Right lobe of liver (tissue), 4 donors: ENCODE data around the gene CSTF3.

Experiments used
- POLR2A ChIP-seq: fragments of 450-650 bp; IDR thresholded peaks from one replicate; pipeline ENCODE4 v1.6.1; 2017; ENCODE audit warnings: antibody characterized with exemption, mild to moderate bottlenecking
- TF ChIP-seq, protein P1 (sequence below), 4 donors: fragments of 200-600 bp in 3 of 4; fragments of 450-650 bp in 1 of 4; IDR thresholded peaks; one replicate each; pipeline versions ENCODE4 v1.5.1 to v1.8.0; 2016 to 2022; ENCODE audit warnings: antibody characterized with exemption in 4 of 4, mild to moderate bottlenecking in 2 of 4
- donor health status: DM: no; HTN: no; CAD: no.
- donor health status: DM: no; HTN: no; CAD: no.
- donor health status: DM: no; HTN: yes; CAD: no.

DNA sequence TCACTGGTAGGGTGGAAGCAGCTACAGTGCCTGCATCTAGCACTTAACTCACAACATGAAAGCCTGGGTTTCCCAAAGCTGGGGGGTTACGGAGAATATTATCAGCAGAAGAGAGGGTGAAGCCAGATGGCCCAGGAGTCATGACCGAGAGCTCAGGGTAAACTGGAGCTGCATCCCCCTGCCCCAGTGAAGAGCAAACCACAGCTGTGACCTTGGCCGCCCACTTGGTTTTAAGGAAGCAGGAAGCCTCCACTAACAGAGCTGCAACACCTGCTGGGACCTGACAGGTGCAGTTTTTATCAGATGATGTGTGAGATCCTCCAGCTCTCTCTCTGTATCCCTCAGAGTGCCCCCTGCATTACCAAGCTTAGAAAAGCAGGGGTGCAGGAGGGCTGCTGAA, 101.0 kb downstream of the CSTF3 start:
- TF ChIP-seq, protein P1, sequence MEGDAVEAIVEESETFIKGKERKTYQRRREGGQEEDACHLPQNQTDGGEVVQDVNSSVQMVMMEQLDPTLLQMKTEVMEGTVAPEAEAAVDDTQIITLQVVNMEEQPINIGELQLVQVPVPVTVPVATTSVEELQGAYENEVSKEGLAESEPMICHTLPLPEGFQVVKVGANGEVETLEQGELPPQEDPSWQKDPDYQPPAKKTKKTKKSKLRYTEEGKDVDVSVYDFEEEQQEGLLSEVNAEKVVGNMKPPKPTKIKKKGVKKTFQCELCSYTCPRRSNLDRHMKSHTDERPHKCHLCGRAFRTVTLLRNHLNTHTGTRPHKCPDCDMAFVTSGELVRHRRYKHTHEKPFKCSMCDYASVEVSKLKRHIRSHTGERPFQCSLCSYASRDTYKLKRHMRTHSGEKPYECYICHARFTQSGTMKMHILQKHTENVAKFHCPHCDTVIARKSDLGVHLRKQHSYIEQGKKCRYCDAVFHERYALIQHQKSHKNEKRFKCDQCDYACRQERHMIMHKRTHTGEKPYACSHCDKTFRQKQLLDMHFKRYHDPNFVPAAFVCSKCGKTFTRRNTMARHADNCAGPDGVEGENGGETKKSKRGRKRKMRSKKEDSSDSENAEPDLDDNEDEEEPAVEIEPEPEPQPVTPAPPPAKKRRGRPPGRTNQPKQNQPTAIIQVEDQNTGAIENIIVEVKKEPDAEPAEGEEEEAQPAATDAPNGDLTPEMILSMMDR (IDR thresholded peaks at IDR 0.05): no peak
- no peak for TF ChIP-seq POLR2A
